ENCODE data around the gene DNAI1.

- no peak for TF ChIP-seq CTCF (IDR thresholded peaks at IDR 0.05 in 2 of 3, conservative IDR thresholded peaks at IDR 0.05 in 1 of 3; ENCODE audit: control insufficient read depth in 2 of 3, extremely low read depth in 1 of 3, insufficient read depth in 1 of 3, low read depth in 3 of 3, low read length in 3 of 3)
- no peak for TF ChIP-seq POLR2AphosphoS2 (IDR thresholded peaks at IDR 0.05; ENCODE audit: low read depth, low read length)
These were observed 7.1 kb upstream of the DNAI1 start for GRCh38 chr9:34451545-34451944.

Measured in GM12878 (cell line).